ENCODE measurements around the gene NAA25. TPM values are rescaled to one million over a fixed set of nuclear protein-coding genes. Genes with fewer than 3 reads are reported as not detected.

Gene NAA25
- total and polyA plus RNA-seq, 9 of the 15 experiments (the other 6 are each of a cell fraction or from before 2014, with no cell fraction given): 26.6 to 59.6 (median 48.9) TPM

GRCh38 chr12:112130441-112130998, 21.9 kb upstream of the NAA25 start (continued):
- no peak for TF ChIP-seq HOMEZ (CRISPR knock-in tag; IDR thresholded peaks at IDR 0.05)
- TF ChIP-seq ZBTB49 (CRISPR knock-in tag; IDR thresholded peaks at IDR 0.05; ENCODE audit: borderline replicate concordance): no peak
- no peak for TF ChIP-seq ZBTB1 (CRISPR knock-in tag; IDR thresholded peaks at IDR 0.05; ENCODE audit: borderline replicate concordance, low read depth)
- TF ChIP-seq SMAD4 (CRISPR knock-in tag; conservative IDR thresholded peaks at IDR 0.05): no peak
- TF ChIP-seq NFXL1 (CRISPR knock-in tag; IDR thresholded peaks at IDR 0.05): no peak
- no peak for TF ChIP-seq MXI1 (IDR thresholded peaks at IDR 0.05; ENCODE audit: low read depth, low read length)
- TF ChIP-seq ZNF699 (CRISPR knock-in tag; IDR thresholded peaks at IDR 0.05; ENCODE audit: insufficient replicate concordance): no peak
- no peak for TF ChIP-seq ZBTB33 (CRISPR knock-in tag; IDR thresholded peaks at IDR 0.05)
- TF ChIP-seq DPF2 (IDR thresholded peaks at IDR 0.05): 0 out of 2 replicates have a peak, but pooled peaks have one; percentile 21
- no peak for TF ChIP-seq HNRNPK (IDR thresholded peaks at IDR 0.05; ENCODE audit: low read depth, low read length, poor library complexity, severe bottlenecking)
- TF ChIP-seq ZNF551 (CRISPR knock-in tag; IDR thresholded peaks at IDR 0.05): no peak
- TF ChIP-seq ZNF384 (IDR thresholded peaks at IDR 0.05; ENCODE audit: low read depth, low read length): no peak
- no peak for TF ChIP-seq TCFL5 (CRISPR knock-in tag; conservative IDR thresholded peaks at IDR 0.05)
- no peak for TF ChIP-seq OTX1 (CRISPR knock-in tag; IDR thresholded peaks at IDR 0.05)
- no peak for TF ChIP-seq ATF2 (CRISPR knock-in tag; IDR thresholded peaks at IDR 0.05)
- TF ChIP-seq GABPA (tag; conservative IDR thresholded peaks at IDR 0.05; ENCODE audit: low read depth): peak; percentile 38; the same call in 1 of the 2 replicates
- no peak for TF ChIP-seq CREB3 (tag; conservative IDR thresholded peaks at IDR 0.05; ENCODE audit: low read depth)
- TF ChIP-seq ETV6 (IDR thresholded peaks at IDR 0.05; ENCODE audit: borderline replicate concordance in 1 of 2, low read depth in 2 of 2, low read length in 1 of 2): peak in 1 of 2 experiments; percentile 25; a peak in 1 of 4 replicates
- no peak for TF ChIP-seq ETV6 (CRISPR knock-in tag; IDR thresholded peaks at IDR 0.05; ENCODE audit: borderline replicate concordance)
